ENCODE results near the gene PTGES3.

The PTGES3 gene

GRCh38 chr12:56630180-56630632, 57.9 kb downstream of the PTGES3 start, which contains the start of gene BAZ2A (continued):
- no peak for TF ChIP-seq ZNF433 (tag by site-specific recombination; IDR thresholded peaks at IDR 0.05; ENCODE audit: low read depth)
- TF ChIP-seq ZNF16 (tag by site-specific recombination; IDR thresholded peaks at IDR 0.05; ENCODE audit: low read depth) = no peak
- no peak; the same call in 1 of the 2 replicates for TF ChIP-seq ZBTB48 (tag by site-specific recombination; IDR thresholded peaks at IDR 0.05)
- peak; percentile 91 for TF ChIP-seq ZNF391 (tag by site-specific recombination; IDR thresholded peaks at IDR 0.05; ENCODE audit: borderline replicate concordance, low read depth)
- TF ChIP-seq ZNF341 (tag by site-specific recombination; IDR thresholded peaks at IDR 0.05; ENCODE audit: low read depth) = peak; percentile 61

- H3K27ac ChIP-seq (ENCODE audit: extremely low read depth, low read depth, low read length) = peak overlapping the region; percentile 88
- peaks cover 12 to 15% of the 10 kb centered on the region in 2 experiments; a peak in 2 of 3 replicates for H3K36me3 ChIP-seq (ENCODE audit: control insufficient read depth in 2 of 2, insufficient read depth in 1 of 2, low read length in 2 of 2)
- no peaks in the 10 kb centered on the region for H3K9me3 ChIP-seq (ENCODE audit: control insufficient read depth, insufficient read depth, low read depth, low read length)
- H3K4me3 ChIP-seq (ENCODE audit: low read depth, low read length) = peak overlapping the region; percentile 95
- H3K4me1 ChIP-seq (ENCODE audit: control insufficient read depth, insufficient read depth, low read length) = peaks cover 28% of the 10 kb centered on the region
- ChIA-PET CTCF (interaction anchor here (0.5 to 2.0 kb wide), 10 partner anchors 23 to 582 kb away, joined by 3 to 10 read pairs (median 4); no protein-coding TSS in a partner anchor), POLR2A (interaction anchor here (0.5 to 1.4 kb wide), 7 partner anchors 8 to 501 kb away, joined by 3 to 7 read pairs (median 3); partner anchors contain the start of genes ESYT1 and NACA)
- no peak for TF ChIP-seq ZNF248 (tag by site-specific recombination; IDR thresholded peaks at IDR 0.05)
- TF ChIP-seq KLF8 (tag by site-specific recombination; IDR thresholded peaks at IDR 0.05) = 0 out of 2 replicates have a peak, but pooled peaks have one; percentile 15
- TF ChIP-seq ZIC2 (tag by site-specific recombination; IDR thresholded peaks at IDR 0.05) = peak; percentile 9
- TF ChIP-seq ZNF324 (tag by site-specific recombination; IDR thresholded peaks at IDR 0.05) = no peak
- no peak for TF ChIP-seq ZNF391 (tag by site-specific recombination; IDR thresholded peaks at IDR 0.05; ENCODE audit: borderline replicate concordance, low read depth)
- peak; percentile 67; the same call in 1 of the 2 replicates for TF ChIP-seq ZBTB20 (tag by site-specific recombination; IDR thresholded peaks at IDR 0.05)
- TF ChIP-seq ZNF175 (tag by site-specific recombination; IDR thresholded peaks at IDR 0.05) = no peak
- 0 out of 2 replicates have a peak, but pooled peaks have one; percentile 5 for TF ChIP-seq ZNF366 (tag by site-specific recombination; conservative IDR thresholded peaks at IDR 0.05)
- no peak for TF ChIP-seq ZBTB17 (tag by site-specific recombination; IDR thresholded peaks at IDR 0.05)
- TF ChIP-seq ZBTB26 (tag by site-specific recombination; optimal IDR thresholded peaks at IDR 0.05) = peak; percentile 14
- TF ChIP-seq ZNF423 (tag by site-specific recombination; IDR thresholded peaks at IDR 0.05) = peak; percentile 75
- peak; percentile 9; the same call in 1 of the 2 replicates for TF ChIP-seq ZBTB11 (tag by site-specific recombination; conservative IDR thresholded peaks at IDR 0.05; ENCODE audit: low read depth)
- TF ChIP-seq ZNF558 (tag by site-specific recombination; IDR thresholded peaks at IDR 0.05) = 0 out of 2 replicates have a peak, but pooled peaks have one; percentile 3
- TF ChIP-seq KLF7 (tag by site-specific recombination; IDR thresholded peaks at IDR 0.05; ENCODE audit: borderline replicate concordance) = no peak
- no peak for TF ChIP-seq ZNF2 (tag by site-specific recombination; IDR thresholded peaks at IDR 0.05)
- peak; percentile 89 for TF ChIP-seq GLIS2 (tag by site-specific recombination; IDR thresholded peaks at IDR 0.05)
- TF ChIP-seq BCL11A (tag by site-specific recombination; IDR thresholded peaks at IDR 0.05; ENCODE audit: low read depth) = no peak
- TF ChIP-seq ZNF76 (tag by site-specific recombination; IDR thresholded peaks at IDR 0.05; ENCODE audit: borderline replicate concordance, low read depth) = no peak
- TF ChIP-seq ZNF335 (tag by site-specific recombination; conservative IDR thresholded peaks at IDR 0.05) = peak; percentile 95
- peak; percentile 30; the same call in 1 of the 2 replicates for TF ChIP-seq SP2 (tag by site-specific recombination; IDR thresholded peaks at IDR 0.05)
- TF ChIP-seq GLIS1 (tag by site-specific recombination; IDR thresholded peaks at IDR 0.05) = peak; percentile 48
- TF ChIP-seq PATZ1 (tag by site-specific recombination; IDR thresholded peaks at IDR 0.05) = peak; percentile 26; the same call in 1 of the 2 replicates
- TF ChIP-seq ZNF768 (tag by site-specific recombination; IDR thresholded peaks at IDR 0.05) = no peak
- 0 out of 2 replicates have a peak, but pooled peaks have one; percentile 1 for TF ChIP-seq IKZF3 (tag by site-specific recombination; IDR thresholded peaks at IDR 0.05)
- 0 out of 2 replicates have a peak, but pooled peaks have one; percentile 4 for TF ChIP-seq BCL11B (tag by site-specific recombination; IDR thresholded peaks at IDR 0.05; ENCODE audit: low read depth)
Observed at GRCh38 chr12:56629459-56630179, 58.5 kb downstream of the PTGES3 start.
